8988T (cell line): ENCODE results near the gene TMPRSS12.
"Not testable (repeated sequence)": the region's sequence is repeated elsewhere in the genome, so short reads cannot be mapped to it uniquely, and the experiment has no call there.

Source experiments
- DNase-seq: peaks from one replicate; pipeline ENCODE4 v3.0.0; 2011

The TMPRSS12 gene

GRCh38 chr12:50842637-50843493 lies at the start of gene TMPRSS12:
Gene TMPRSS12 (plus strand): TSS chr12:50842926. CDS start chr12:50842965, 39 bp downstream.
- no peak for DNase-seq

GRCh38 chr12:50799908-50800307 lies 42.8 kb upstream of the TMPRSS12 start:
- no peak for DNase-seq

GRCh38 chr12:50803230-50803875 lies 39.4 kb upstream of the TMPRSS12 start:
- no peak for DNase-seq

- DNase-seq = no peak
Observed at GRCh38 chr12:50806176-50806575, 36.5 kb upstream of the TMPRSS12 start.

- DNase-seq = not testable (repeated sequence)
Observed at GRCh38 chr12:50809131-50809530, 33.6 kb upstream of the TMPRSS12 start.

GRCh38 chr12:50814921-50815320 lies 27.8 kb upstream of the TMPRSS12 start:
- DNase-seq = not testable (repeated sequence)

GRCh38 chr12:50820177-50820576 lies 22.5 kb upstream of the TMPRSS12 start:
- no peak for DNase-seq

- no peak for DNase-seq
Observed at GRCh38 chr12:50822082-50822481, 20.6 kb upstream of the TMPRSS12 start.

GRCh38 chr12:50823724-50824123 lies 19.0 kb upstream of the TMPRSS12 start:
- not testable (repeated sequence) for DNase-seq

GRCh38 chr12:50824914-50825313 lies 17.8 kb upstream of the TMPRSS12 start:
- DNase-seq = no peak

GRCh38 chr12:50825372-50825838 lies 17.3 kb upstream of the TMPRSS12 start:
- DNase-seq = no peak

- no peak for DNase-seq
Observed at GRCh38 chr12:50828121-50828520, 14.6 kb upstream of the TMPRSS12 start.

- no peak for DNase-seq
Observed at GRCh38 chr12:50828886-50829285, 13.8 kb upstream of the TMPRSS12 start.

- DNase-seq = not testable (repeated sequence)
Observed at GRCh38 chr12:50833801-50834200, 8.9 kb upstream of the TMPRSS12 start.

- no peak for DNase-seq
Observed at GRCh38 chr12:50839042-50839441, 3.7 kb upstream of the TMPRSS12 start.

GRCh38 chr12:50840809-50841487 lies 1.8 kb upstream of the TMPRSS12 start:
- no peak for DNase-seq

GRCh38 chr12:50841716-50842531 lies 802 bp upstream of the TMPRSS12 start:
- no peak for DNase-seq

- no peak for DNase-seq
Observed at GRCh38 chr12:50845021-50845647, 2.4 kb downstream of the TMPRSS12 start.

GRCh38 chr12:50848963-50849362 lies 6.2 kb downstream of the TMPRSS12 start:
- no peak for DNase-seq

- not testable (repeated sequence) for DNase-seq
Observed at GRCh38 chr12:50855218-50855617, 12.5 kb downstream of the TMPRSS12 start.

GRCh38 chr12:50855679-50856078 lies 13.0 kb downstream of the TMPRSS12 start:
- not testable (repeated sequence) for DNase-seq
